ENCODE data around the gene SUSD6. TPM values are rescaled to one million over a fixed set of nuclear protein-coding genes. Genes with fewer than 3 reads are reported as not detected.
"Not testable (repeated sequence)": the region's sequence is repeated elsewhere in the genome, so short reads cannot be mapped to it uniquely, and the experiment has no call there.

Gene SUSD6
- total RNA-seq, 1 experiment from 2014 or later = 44.7 TPM

- no peaks in the 10 kb centered on the region for H3K9me3 Mint-ChIP-seq (ENCODE audit: low read depth, unreplicated experiment)
- CTCF ChIA-PET = no interaction called here
- no peaks in the 10 kb centered on the region for H3K27me3 Mint-ChIP-seq (ENCODE audit: unreplicated experiment)
- H3K4me1 Mint-ChIP-seq (ENCODE audit: low read depth, unreplicated experiment) = no peaks in the 10 kb centered on the region
- BruUV-seq (replicated peaks) = no TSS peak
- no peaks in the 10 kb centered on the region for H3K36me3 Mint-ChIP-seq (ENCODE audit: insufficient read depth, unreplicated experiment)
- intact Hi-C loops (cut with micrococcal nuclease; ENCODE audit: unreplicated experiment) = no loop called here
- H3K4me3 Mint-ChIP-seq (ENCODE audit: low read depth, unreplicated experiment) = no peak overlapping the region
- no peak for TF ChIP-seq CTCF (IDR thresholded peaks at IDR 0.05; ENCODE audit: unreplicated experiment)
- no peak overlapping the region for H3K27ac Mint-ChIP-seq (ENCODE audit: unreplicated experiment)
- no peak for DNase-seq
These were observed 16.1 kb upstream of the SUSD6 start for GRCh38 chr14:69595336-69595735.

- H3K27ac Mint-ChIP-seq (ENCODE audit: unreplicated experiment); H3K27me3 Mint-ChIP-seq (ENCODE audit: unreplicated experiment); intact Hi-C loops (cut with micrococcal nuclease; ENCODE audit: unreplicated experiment); DNase-seq; H3K9me3 Mint-ChIP-seq (ENCODE audit: low read depth, unreplicated experiment); H3K4me3 Mint-ChIP-seq (ENCODE audit: low read depth, unreplicated experiment); H3K36me3 Mint-ChIP-seq (ENCODE audit: insufficient read depth, unreplicated experiment); BruUV-seq (replicated peaks); H3K4me1 Mint-ChIP-seq (ENCODE audit: low read depth, unreplicated experiment); CTCF ChIA-PET: not testable (repeated sequence)
These were observed 12.0 kb upstream of the SUSD6 start for GRCh38 chr14:69599431-69599830.

GRCh38 chr14:69600304-69600891, 11.0 kb upstream of the SUSD6 start:
- Mint-ChIP-seq H3K4me1 (ENCODE audit: low read depth, unreplicated experiment) (peaks cover 1% of the 10 kb centered on the region), H3K9me3 (ENCODE audit: low read depth, unreplicated experiment) (no peaks in the 10 kb centered on the region), H3K27ac (ENCODE audit: unreplicated experiment) (no peak overlapping the region), H3K27me3 (ENCODE audit: unreplicated experiment) (no peaks in the 10 kb centered on the region), H3K36me3 (ENCODE audit: insufficient read depth, unreplicated experiment) (no peaks in the 10 kb centered on the region), H3K4me3 (ENCODE audit: low read depth, unreplicated experiment) (no peak overlapping the region)
- intact Hi-C loops (cut with micrococcal nuclease; ENCODE audit: unreplicated experiment) = no loop called here
- DNase-seq = no peak
- CTCF ChIA-PET = interaction anchor here (0.6 to 1.2 kb wide), 3 partner anchors 10 to 127 kb away, joined by 3 to 4 read pairs (median 4); no protein-coding TSS in a partner anchor
- TF ChIP-seq CTCF (IDR thresholded peaks at IDR 0.05; ENCODE audit: unreplicated experiment) = no peak
- no TSS peak for BruUV-seq (replicated peaks)

- Mint-ChIP-seq H3K4me3 (ENCODE audit: low read depth, unreplicated experiment) (no peak overlapping the region), H3K36me3 (ENCODE audit: insufficient read depth, unreplicated experiment) (no peaks in the 10 kb centered on the region), H3K27me3 (ENCODE audit: unreplicated experiment) (no peaks in the 10 kb centered on the region), H3K27ac (ENCODE audit: unreplicated experiment) (no peak overlapping the region), H3K4me1 (ENCODE audit: low read depth, unreplicated experiment) (peaks cover 21% of the 10 kb centered on the region), H3K9me3 (ENCODE audit: low read depth, unreplicated experiment) (no peaks in the 10 kb centered on the region)
- CTCF ChIA-PET = interaction anchor here (0.5 to 1.1 kb wide), 3 partner anchors 50 to 1203 kb away, joined by 3 to 4 read pairs (median 3); partner anchors contain the start of gene MAP3K9
- TF ChIP-seq CTCF (IDR thresholded peaks at IDR 0.05; ENCODE audit: unreplicated experiment) = no peak
- intact Hi-C loops (cut with micrococcal nuclease; ENCODE audit: unreplicated experiment) = no loop called here
- no peak for DNase-seq
- BruUV-seq (replicated peaks) = no TSS peak
These were observed 5.7 kb upstream of the SUSD6 start for GRCh38 chr14:69605738-69606137.
